Left hindlimb (tissue), 1 donor: ENCODE results near the gene PUM1.
A peak's percentile ranks its signal among the peaks of the same experiment; 100 is the strongest.
"Not testable (repeated sequence)": the region's sequence is repeated elsewhere in the genome, so short reads cannot be mapped to it uniquely, and the experiment has no call there.

Experiments
- DNase-seq: peaks from one replicate; pipeline ENCODE4 v3.0.0-alpha.2; 2018

PUM1 gene, protein sequence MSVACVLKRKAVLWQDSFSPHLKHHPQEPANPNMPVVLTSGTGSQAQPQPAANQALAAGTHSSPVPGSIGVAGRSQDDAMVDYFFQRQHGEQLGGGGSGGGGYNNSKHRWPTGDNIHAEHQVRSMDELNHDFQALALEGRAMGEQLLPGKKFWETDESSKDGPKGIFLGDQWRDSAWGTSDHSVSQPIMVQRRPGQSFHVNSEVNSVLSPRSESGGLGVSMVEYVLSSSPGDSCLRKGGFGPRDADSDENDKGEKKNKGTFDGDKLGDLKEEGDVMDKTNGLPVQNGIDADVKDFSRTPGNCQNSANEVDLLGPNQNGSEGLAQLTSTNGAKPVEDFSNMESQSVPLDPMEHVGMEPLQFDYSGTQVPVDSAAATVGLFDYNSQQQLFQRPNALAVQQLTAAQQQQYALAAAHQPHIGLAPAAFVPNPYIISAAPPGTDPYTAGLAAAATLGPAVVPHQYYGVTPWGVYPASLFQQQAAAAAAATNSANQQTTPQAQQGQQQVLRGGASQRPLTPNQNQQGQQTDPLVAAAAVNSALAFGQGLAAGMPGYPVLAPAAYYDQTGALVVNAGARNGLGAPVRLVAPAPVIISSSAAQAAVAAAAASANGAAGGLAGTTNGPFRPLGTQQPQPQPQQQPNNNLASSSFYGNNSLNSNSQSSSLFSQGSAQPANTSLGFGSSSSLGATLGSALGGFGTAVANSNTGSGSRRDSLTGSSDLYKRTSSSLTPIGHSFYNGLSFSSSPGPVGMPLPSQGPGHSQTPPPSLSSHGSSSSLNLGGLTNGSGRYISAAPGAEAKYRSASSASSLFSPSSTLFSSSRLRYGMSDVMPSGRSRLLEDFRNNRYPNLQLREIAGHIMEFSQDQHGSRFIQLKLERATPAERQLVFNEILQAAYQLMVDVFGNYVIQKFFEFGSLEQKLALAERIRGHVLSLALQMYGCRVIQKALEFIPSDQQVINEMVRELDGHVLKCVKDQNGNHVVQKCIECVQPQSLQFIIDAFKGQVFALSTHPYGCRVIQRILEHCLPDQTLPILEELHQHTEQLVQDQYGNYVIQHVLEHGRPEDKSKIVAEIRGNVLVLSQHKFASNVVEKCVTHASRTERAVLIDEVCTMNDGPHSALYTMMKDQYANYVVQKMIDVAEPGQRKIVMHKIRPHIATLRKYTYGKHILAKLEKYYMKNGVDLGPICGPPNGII

DNA sequence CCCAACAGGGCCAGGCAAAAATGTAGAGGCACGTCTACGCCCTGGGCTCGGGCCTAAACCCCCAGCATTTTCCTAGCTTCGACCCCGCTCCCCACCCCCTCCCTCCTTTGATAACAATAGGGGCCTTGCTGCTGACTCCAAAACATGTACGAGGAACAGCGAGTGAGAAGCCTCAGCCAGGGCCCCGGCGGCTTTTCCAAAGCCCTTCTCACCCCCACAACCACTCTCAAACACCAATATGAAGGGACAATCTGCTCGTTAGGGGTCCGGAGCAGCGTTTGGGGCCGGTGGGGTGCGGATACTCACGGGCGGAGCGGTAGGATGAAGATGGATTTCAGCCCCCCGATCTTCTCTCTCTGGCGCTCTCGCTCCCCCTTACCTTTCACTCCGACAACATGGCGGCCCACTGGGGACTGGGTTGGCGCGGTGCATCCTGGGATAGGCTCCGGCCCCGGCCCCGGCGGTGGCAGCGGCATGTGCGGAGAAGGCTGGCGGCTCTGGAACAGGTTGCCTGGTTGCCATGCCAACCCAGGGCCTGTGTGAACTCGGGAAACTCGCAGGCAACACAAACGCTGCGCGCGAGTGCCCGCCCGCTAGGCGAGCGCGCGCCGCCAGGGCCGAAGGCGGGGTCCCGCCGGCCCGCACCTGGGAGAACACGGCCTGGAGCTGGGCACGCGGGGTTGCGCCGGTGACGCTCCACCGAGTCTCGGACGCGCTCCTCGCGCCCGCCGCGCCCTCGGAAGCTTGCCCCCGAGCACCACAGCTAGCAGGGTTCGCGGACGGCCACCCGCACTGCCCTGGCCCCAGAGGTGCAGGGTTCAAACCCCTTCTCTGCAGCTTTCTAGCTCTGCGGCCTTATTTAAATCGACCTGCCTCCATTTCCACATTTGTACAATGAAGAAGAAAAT lies at the start of gene PUM1:
Gene PUM1 (minus strand): TSS at position 408 of the 908 bp plus-strand sequence. CDS start 6,151 bp downstream, outside the sequence.
- peak; percentile 98 for DNase-seq

DNA sequence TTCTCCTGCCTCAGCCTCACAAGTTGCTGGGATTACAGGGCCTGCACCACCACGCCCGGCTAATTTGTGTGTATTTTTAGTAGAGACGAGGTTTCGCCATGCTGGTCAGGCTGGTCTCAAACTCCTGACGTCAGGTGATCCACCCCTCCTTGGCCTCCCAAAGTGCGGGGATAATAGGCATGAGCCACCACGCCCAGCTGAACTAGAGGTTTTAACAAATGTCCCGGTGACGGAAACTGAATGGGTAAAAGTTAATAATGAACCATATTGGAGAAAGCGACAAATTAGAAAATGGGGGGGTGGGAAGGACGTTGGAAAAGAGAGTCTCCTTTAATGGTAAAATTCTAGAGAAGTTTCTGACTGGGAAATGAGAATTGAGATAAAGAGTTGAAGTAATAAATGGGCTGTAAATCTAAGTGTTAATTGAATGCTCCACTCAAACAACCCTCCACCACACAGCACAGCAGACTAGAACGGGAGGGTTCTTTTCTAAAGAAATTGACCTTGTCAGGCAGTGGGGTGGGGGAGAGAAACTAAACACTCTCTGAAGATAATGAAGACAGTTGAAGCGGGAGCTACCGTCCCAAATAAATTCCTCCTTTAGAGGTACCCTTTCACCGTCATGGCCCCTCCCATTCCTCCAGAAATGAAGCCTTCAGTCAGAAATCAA lies 46.9 kb upstream of the PUM1 start:
- DNase-seq, result no peak

DNA sequence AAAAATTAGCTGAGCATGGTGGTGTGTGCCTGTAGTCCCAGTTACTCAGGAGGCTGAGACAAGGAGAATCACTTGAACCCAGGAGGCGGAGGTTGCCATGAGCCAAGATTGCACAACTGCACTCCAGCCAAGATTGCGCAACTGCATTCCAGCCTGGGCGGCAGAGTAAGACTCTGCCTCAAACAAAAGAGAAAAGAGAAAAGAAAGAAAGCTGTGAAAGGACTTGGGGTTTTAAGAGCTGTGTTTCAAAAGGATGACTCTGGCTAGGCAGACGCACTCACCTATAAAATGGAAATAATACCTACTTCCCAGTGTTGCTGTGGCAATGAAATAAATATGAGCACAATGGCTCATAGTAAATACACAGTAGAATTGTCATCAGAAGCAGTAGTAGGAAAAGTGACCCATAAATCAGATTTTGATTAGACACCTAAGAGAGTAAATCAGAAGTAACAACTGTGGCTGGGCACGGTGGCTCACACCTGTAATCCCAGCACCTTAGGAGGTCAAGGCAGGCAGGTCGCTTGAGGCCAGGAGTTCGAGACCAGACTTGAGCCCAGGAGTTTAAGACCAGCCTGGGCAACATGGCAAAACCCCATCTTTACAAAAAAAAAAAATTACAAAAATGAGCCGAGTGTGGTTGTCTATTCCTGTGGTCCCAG lies 45.9 kb upstream of the PUM1 start:
- no peak for DNase-seq

DNA sequence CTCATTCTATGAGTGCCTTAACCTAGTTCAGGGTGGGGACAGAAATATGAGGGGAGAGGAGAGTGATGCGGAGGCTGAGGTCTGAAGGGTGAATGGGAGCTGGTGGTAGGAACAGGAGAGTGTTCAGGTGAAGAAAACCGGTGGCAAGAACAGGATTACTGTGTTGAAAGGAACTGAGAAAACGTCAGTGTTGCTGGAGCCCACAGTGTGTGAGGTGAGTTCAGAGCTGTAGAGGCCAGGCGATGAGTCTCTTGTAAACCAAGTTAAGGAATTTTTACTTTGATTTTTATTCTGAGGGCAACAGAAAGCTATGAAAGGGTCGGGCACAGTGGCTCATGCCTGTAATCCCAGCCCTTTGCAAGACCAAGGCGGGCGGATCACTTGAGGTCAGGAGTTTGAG lies 45.3 kb upstream of the PUM1 start:
- DNase-seq, result no peak

DNA sequence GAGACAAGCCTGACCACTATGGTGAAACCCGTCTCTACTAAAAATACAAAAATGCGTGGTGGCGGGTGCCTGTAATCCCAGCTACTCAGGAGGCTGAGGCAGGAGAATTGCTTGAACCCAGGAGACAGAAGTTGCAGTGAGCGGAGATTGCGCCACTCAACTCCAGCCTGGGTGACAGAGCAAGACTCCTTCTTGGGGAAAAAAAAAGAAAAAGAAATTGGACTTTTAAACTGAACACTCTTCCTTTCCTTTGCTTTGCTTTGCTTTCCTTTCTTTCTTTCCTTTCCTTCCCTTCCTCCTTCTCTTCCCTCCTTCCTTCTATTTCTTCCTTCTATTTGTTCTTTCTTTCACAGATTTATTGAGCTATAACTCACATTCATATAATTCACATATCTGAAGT lies 43.3 kb upstream of the PUM1 start:
- DNase-seq, result no peak

DNA sequence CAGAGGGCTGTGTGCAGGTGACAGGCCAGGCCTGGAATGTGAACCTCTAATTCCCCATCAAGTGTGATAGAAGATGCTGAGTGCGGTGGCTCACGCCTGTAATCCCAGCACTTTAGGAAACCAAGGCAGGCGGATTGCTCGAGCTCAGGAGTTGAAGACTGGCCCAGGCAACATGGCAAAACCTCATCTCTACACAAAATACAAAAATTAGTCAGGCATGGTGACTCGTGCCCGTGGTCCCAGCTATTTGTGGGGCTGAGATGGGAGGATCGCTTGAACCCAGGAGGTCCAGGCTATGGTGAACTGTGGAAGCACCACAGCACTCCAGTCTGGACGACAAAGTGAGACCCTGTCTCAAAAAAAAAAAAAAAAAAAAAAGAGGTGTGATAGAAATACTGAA lies 40.1 kb upstream of the PUM1 start:
- DNase-seq, result no peak

DNA sequence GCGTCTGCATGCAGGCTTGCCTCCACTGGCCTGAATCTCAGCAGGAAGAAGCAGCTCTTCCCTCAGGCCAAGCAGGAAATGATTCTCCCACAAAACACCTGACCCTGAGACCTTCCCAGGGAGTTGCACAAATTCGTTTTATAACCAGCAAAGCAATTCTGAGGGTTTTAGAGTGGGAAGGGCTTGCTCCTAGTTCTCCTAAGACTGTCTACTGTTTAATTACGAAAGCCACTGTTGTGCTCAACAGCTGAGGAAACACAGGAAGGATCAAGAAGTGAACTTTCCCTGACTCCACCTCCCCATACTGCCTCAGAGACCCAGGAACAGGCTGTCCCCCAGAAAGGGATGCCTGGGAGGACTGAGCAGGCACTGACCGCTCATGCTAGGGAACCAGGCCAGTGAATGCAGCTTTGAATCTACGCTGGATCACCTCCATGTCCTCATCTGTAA lies 37.0 kb upstream of the PUM1 start:
- DNase-seq, result no peak

DNA sequence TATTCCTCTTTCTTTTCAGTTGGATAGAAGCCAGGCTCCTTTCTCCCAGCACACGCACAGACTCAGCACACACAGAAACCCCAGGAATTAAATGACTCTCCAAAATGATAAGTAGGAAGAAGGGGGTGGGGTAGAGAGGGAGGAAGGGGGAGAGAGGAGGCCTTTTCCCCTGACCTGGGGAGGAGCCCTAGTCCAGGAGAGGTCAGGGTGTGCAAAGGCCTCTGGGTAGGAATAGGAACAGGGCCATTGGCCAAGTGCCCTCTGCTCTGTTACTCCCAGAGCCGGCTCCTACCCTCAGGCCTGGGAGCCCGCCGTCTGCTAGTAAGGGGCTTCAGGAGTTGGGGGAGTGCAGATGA lies 35.6 kb upstream of the PUM1 start:
- DNase-seq, result no peak

DNA sequence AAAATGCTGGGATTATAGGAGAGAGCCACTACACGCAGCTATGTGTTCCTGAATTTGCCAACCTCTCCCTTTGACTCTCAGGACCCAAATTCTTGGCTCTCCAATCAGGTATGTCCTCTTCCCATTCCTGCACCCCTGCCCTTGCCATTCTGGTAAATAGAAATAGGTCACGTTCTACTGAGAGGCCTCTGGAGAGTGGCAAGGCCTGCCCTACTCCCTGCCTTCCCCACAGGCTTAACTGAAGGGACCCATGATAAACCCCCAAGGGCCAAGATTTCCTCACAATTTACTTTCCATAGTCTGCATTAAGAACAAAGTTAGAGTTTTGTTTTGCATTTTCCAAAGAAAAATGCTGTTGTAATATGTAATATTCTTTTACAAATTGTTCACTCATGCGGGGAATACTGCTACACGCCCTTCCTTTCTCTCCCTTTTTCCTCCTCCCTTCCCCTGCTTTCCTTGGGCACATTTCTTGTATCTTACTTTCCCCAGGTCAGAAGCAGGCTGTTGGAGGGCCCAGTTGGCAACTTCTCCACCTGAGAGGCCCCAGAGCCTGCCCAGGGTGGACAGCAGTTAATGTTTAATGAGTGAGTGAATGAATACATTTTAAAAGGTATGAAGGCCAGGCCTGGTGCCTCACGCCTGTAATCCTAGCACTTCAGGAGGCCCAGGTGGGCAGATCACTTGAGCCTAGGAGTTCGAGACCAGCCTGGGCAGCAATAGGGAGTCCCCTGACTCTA lies 33.9 kb upstream of the PUM1 start:
- no peak for DNase-seq

DNA sequence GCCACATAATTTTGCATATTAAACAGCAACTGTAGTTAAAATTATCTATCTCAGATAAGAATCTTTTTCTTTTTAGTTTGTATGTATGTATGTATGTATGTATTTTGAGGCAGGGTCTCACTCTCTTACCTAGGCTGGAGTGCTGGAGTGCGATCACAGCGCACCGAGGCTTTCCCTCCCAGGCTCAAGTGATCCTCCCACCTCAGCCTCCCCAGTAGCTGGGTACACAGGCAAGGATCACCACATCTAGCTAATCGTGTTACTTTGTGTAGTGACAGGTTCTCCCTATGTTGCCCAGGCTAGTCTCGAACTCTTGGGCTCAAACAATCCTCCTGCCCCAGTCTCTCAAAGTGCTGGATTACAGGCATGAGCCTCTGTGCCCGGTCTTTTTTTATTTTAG lies 30.5 kb upstream of the PUM1 start:
- DNase-seq, result no peak

DNA sequence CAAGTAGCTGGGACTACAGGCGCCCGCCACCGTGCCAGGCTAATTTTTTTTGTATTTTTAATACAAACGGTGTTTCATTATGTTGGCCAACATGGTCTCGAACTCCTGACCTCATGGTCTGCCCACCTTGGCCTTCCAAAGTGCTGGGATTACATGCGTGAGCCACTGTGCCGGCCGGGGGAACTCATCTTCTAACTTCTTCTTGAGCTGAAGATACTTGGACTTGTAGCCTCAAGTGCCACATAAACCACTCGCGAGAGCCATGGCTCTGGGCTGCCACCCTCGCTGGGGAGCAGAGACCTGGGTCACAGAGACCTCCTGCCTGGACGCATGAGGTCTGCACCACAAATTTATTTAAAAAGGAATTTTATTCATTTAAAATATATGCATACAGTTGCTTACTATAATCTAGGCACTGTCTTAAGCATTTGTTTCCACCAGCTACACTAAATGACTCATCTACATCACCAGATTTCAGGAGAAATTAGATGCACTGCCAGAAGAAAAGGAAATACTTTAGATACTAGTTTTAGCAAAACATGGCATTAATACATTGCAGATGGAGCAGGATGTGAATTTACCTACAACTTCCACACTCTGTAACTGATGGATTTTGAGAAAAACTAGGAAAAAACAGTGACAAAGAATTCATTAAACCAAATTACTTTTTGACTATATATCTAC lies 29.9 kb upstream of the PUM1 start:
- no peak for DNase-seq

DNA sequence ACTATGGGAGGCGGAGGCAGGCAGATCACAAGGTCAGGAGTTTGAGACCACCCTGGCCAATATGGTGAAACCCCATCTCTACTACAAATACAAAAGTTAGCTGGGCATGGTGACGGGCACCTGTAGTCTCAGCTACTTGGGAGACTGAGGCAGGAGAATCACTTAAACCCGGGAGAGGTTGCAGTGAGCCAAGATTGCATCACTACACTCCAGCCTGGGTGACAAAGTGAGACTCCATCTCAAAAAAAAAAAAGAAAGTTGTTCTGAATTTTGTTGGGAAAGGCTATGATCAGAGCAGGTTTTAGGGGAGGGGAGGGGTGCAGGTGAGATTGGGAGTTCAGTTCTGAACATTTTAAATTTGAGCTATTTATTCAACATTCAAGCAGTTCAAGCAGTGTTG lies 22.6 kb upstream of the PUM1 start:
- DNase-seq, result not testable (repeated sequence)

DNA sequence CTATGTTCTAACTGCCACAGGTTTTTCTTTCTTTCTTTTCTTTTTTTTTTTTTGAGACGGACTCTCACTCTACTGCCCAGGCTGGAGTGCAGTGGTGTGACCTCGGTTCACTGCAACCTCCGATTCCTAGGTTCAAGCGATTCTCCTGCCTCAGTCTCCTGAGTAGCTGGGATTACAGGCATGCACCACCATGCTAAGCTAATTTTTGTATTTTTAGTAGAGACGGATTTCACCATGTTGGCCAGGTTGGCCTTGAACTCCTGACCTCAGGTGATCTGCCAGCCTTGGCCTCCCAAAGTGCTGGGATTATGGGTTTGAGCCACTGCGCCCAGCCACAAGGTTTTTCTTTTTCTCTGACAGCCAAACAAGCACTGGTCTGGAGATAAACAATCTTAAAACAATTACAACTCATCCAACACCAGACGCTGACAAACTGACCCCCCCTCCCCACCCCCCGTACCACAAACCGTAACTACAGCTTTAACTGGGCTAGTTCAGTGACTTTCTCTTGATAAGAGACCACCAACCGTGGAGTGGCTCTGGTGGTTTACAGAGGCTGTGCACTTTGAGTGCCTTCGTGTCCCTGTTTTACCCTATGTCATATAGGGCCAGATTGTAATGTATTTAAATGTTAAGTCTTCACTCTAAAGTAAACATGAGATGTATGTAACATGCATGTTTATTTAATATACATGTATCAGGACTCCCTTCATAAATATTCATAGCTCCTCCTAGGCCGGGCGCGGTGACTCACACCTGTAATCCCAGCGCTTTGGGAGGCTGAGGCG lies 19.5 kb upstream of the PUM1 start:
- no peak for DNase-seq

DNA sequence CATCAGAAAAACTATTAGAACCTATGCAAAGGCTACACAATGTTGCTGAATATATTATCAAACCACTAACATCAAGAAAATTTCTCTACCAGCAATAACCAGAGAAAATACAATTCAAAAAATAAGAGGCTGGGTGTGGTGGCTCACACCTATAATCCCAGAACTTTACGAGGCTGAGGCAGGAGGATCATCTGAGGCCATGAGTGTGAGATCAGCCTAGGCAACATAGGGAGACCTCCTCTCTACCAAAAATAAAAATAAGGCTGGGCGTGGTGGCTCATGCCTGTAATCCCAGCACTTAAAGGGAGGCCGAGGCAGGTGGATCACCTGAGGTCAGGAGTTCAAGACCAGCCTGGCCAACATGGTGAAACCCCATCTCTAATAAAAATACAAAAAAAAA lies 16.9 kb upstream of the PUM1 start:
- DNase-seq, result no peak

DNA sequence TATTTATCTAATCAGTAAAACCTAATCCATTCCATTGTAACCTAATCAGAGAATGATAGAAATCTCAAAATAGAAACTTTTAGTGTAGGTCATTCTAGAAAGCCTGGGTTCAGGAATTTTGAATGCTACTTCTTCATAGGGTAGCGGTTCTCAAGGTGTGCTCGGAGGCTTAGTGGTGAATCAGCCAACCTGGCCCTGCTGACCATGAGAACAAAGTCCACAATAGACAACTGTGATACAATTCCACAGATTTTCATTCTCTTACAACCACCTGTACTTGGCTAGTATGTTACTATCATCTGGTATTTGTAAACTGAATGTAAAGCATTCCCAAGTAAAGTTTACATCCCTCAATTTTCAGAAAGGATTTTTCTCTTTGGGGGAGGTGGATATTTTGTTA lies 7.5 kb upstream of the PUM1 start:
- DNase-seq, result no peak

DNA sequence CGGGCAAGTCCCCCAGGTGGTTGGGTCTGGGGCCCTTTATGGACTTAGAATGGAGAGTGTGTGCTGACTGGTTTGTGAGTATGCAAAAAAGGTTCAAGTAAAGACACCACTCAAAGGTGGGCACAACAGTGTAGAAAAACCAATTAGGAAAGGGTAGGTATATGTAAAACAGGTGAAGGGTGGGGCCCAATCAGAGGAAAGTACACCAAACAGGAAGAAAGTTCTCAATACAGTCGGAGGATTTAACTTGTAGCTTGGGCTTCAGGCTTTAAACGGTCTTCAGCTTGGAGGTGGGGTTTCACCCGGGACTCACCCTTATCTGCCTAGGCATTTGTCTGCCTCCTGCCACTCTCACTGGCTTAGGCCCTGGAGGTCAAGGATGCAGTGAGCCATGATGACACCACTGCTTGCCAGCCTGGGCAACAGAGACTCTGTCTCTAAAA lies 6.8 kb upstream of the PUM1 start:
- no peak for DNase-seq

DNA sequence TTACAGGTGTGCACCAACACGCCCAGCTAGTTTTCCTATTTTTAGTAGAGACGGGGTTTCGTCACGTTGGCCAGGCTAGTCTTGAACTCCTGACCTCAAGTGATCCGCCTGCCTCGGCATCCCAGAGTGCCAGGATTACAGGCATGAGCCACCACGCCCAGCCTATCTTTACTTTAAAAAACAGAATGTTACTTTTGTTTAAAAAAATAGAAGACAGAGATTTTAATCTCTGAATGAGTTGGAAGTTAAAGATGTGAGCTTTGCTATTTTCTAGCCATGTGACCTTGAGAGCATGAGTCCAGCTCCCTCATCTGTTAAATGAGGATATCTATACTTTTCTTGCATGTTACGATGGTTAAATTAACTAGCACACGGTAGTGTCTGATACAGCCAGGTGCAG lies 3.9 kb upstream of the PUM1 start:
- DNase-seq, result no peak

DNA sequence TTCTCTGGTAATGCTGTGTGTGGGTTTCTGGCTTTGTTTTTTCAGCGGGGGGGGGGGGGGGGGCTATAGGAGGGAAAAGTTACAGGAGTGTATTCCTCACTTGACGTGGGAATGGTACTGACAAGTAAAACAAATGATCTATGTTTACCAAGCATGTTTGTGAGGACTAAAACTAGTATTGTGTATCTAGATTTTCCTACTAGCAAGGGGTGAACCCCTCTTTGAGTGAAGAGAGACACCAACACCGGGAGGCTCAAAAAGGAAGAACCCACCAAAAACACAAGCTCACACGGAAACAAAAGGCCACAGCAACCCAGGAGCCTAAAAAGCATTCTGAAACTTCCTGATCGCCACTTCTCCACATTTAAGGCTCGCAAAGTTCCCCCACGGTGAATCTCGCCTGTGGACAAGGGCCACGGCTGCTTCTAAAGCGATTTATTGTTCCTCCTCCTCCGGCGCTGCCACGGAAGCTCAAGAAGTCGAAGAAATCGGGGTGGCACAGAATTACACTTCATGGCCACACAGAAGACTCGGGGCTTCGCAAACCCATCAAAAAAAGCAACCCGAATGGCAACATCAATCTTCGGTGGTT lies 703 bp downstream of the PUM1 start:
- DNase-seq, result no peak
